DMS153 (cell line): Measurements from ENCODE around the gene PRMT2.

Source experiments
- DNase-seq: peaks from one replicate; lab custom pipeline; 2025; lab: John Stamatoyannopoulos, UW

Gene PRMT2

DNA sequence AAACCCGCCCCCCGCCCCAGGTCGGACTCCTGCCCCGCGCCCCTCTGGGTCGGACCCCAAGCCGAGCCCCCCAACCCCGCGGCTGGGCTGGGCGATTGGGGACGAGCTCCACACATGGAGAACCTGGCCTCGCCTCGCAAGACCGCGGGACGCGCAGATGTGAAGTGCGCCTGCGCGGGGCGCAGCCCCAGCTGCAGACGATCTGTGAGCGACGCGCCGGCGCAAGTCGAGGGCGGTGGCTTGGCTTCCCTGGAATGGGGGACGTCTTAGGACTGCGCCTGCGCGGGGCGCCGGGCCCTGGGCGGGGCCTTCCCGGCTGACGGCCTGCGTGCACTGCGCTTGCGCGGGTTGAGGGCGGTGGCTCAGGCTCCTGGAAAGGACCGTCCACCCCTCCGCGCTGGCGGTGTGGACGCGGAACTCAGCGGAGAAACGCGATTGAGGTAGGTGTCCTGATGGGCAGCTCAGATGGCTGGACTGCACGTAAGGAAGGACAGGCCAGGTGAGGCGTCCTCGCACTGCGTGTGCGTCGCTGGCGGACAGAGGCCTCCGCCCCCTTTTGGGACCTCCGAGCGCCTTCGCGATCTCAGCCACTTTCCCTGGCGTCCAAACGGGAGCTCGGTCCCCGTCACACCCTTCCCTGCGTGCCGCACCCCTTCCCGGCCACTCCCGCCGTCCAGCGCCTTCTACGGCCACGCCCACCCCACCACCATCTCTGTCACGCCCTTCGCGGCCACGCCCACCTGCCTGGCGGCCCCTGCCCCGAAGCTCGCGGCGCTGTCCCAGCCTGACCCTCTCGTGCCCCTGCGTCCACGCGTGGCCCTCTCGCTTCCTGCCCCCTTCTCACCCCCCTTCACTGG, at the start of gene PRMT2:
TSS of gene PRMT2 (plus strand) at position 351 of the 857 bp plus-strand sequence. CDS start 1,278 bp downstream, outside the sequence.
- peak; percentile 96 for DNase-seq

DNA sequence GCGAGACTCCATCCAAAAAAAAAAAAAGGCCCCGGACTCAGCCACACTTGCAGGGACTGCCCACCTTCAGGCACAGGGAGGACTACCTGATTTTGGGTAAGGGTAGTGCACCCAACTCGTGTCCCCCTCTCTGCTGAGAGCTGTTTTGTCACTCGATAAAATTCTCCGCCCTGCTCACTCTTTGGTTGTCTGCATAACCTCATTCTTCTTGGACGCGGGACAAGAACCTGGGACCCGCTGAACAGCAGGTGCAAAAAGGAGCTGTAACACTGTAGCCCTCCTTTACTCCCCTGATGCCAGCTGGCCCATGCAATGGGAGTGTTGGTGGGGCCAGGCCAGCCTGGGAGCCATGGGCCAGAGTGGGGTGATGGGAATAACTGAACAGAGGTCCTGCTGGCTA, 41.2 kb upstream of the PRMT2 start:
- no peak for DNase-seq

DNA sequence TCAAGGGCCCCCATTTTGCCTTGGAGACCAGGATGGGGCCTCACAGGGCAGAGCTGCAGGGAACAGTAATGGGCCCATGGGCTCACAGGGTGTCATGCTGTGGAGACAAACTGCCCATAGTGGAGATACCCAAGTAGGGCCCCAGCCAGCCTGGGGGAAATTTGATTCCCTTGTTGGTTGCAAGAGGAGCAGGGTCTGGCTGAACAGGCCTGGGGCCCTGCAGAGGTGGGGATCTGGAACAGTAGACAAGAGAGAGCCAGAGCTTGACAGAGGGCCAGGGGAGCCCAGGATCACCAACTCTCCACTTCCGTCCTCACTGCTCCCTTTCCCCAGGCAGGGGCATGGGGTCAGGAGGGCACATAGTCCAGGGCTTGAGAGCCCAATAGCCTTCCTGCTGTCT, 39.3 kb upstream of the PRMT2 start:
- no peak for DNase-seq

DNA sequence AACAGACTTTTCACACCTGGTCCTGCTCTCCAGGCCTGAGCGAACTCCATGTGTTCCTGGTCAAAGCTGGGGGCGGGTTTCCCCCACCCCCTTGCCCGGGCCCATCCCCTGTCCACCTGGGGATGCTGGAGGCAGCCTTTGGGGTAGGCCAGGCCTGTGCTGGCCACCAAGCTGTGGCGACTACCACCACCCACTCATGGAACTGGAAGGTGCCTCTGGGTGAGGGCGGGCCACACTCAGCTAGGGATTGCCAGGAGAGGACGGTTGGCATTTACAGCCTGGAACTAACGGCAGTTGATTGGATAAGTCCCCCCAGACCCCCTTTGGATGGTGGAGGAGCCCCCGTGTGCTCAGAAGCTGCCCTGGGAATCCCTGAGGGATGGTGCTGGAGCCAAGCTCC, 38.4 kb upstream of the PRMT2 start:
- DNase-seq = no peak

DNA sequence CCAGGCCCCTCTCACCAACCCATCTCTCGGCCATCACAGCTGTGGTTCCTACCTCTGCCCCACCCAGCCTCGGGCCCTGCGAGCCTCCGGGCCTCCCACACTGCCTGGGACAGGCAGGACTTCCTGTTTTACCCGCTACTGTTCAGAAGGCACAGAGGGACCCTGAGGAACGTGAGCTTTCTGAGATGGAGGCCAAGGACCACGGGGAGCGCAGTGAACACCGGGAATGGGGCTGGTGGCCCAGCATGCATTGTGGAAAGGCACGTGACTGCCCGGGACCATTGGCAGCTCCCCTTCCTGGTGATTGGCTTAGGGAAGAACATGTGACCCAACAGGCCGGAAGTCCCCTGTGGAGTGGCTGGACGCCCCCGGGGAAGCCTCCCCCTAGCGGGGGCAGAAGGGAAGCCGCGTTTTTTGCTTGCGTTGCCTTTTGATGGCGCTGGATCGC, 37.6 kb upstream of the PRMT2 start:
- DNase-seq = no peak

DNA sequence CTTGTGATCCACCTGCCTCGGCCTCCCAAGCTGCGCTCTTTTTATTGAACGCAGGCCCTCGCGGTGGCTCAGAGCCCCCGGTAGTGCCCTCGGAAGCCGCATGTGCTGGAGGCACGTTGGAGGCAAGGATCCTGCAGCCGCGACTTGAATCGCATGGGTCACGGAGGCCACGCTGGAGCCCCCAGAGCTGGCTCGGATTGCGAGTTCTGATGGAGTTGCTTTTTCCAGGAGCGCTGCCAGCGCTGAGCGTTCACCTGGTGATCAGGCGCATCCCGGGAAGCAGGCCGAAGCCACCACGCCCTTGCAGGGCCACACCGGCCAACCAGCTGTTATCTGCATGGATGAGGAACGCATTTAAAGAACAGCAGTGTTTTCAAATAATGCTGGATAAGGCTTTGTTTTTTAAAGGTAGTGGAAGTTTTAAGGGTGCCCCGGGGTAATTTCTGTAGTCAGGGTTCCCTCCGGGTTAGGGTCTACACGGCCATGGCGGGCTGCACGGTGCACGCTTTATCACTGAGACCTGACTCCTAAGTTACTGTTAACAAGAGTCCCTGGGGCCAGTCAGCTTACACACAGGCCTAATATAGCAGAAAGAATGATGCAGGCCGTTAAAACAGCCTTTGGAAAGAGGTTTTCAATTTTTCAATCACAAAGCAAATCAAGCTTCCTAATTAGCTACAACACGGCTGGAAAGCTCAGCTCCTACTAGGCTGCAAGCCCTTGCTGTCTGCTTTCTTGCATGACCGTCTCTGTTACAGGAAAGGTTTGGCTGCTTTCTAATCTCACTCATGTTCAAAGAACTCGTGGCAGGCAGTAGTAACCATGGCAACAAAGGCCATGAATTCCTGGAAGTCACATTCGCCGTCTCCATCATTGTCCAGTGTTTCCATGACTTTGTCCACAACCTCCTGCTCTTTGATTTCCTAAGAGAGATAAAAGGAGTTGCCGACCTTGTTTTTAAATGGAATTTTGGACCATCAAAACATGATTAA, 36.6 kb upstream of the PRMT2 start:
- DNase-seq = no peak

DNA sequence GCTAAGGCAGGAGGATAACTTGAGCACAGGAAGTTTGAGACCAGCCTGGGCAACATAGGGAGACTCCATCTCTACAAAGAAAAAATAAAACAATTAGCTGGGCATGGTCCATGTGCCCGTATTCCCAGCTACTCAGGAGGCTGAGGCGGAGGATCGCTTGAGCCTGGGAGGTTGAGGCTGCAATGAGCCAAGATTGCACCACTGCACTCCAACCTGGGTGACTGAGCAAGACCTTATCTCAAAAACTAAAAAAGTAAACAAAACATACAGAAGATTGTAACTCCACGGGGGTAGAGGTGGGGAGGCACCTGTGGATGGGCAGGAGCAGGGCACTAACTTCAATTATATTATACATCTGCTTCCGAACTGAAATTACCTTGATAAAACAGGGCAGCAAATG, 35.2 kb upstream of the PRMT2 start:
- DNase-seq = no peak

DNA sequence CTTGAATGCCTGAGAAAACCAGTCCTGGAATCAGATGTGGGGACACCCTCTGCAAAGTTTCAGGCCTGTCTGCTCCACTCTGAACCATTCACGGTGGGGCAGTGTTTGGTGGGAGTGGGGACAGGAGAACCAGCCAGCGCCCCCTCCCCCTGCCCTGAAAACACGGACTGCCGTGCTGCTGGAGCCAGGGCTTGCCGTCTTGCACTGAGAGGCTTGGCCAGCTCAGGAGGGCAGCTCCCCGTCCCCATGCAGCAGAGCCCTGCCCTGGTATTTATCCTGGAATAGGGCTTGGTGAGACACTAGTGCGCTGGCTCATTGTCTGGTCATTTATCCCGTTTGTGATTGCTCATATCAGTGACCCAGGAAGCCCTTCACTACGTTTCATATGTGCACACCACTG, 34.5 kb upstream of the PRMT2 start:
- DNase-seq = no peak

DNA sequence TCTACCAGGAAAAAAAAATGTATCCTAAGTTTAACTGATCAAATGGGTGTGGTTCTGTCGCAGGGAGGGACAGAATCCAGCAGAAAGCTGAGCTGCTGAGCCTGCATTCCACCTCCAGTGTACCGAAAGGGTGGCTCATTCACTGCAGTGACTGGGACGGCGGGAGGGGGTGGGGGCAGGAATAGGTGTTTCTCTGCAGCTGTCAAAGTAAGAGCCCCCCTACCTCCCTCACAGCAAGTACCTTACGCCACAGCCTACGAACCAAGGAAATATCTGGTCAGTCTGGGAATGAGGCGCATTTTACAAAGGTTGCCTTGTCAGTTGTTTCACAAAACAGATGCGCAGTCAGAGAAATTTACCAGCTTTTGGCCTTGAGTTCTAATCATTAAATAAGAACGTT, 32.2 kb upstream of the PRMT2 start:
- no peak for DNase-seq

DNA sequence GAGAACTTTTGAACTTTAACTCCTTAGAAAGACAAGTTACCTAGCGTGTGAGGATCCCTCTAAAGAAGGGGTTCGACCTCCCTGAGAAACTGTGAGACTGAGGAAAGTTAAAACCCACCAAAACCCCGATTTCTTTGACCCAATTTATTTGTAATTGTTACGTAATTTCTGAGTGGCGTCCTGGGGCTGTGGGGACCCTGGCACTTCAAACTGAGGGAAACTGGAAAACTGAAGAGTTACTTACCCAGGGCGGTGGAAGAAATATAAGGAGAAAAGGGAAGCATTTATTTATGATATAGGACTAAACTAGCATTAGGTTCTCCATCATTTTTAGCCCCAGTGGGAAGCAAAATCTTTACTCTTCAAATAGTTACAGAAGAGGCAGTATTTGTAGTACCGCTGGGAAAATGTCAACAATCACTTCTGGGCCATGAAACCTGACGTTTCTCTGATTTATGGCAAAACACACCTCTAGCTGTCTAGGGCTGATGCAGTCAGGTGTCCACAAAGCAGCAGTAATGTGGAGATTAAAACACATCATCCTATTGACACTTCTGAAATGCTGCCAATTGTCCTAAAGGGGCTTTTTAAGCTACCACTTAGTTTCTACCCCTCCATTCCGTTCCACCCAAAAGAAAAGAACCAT, 31.0 kb upstream of the PRMT2 start:
- DNase-seq = peak; percentile 16

DNA sequence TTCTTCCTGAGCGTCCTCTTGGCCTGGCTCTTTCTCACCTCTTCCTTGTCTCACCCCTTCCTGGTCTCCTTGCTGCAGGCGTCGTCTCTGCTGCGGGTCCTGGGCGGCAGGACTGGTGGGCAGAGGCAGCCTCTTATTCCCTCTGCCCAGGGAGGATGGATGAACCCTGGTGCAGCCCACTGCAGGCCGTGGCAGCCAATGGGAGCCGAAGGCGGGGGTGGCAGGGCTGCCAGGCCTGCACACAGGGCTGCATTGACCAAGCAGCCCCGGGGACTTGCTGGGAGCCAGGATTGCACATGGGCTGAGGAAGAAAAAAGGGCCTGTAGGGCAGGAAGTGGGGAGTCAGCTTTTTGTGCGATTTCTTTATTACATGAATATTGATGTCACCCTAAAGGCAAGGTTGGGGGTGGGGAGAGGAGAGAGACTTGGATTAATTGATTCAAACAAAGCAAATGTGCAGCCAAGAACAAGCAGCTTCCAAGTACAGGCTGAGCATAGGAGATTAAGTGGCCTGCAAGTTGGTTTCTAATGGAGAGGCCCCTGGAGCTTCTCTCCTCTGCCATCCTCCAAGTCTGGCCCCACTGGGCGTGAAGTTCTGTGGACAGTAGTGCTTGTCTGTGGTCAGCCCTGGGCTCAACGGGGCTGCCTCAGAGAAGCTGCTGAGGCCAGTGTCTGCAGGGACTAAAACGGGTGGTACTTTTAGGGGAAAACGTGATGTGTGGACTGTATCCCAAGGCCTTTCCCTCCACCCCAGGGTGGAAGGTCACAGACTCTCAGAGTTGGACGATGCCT, 30.3 kb upstream of the PRMT2 start, which contains the start of gene S100B:
TSS of gene S100B (minus strand) at position 108 of the 792 bp plus-strand sequence. CDS start 2,667 bp downstream, outside the sequence.
- DNase-seq = peak; percentile 23

DNA sequence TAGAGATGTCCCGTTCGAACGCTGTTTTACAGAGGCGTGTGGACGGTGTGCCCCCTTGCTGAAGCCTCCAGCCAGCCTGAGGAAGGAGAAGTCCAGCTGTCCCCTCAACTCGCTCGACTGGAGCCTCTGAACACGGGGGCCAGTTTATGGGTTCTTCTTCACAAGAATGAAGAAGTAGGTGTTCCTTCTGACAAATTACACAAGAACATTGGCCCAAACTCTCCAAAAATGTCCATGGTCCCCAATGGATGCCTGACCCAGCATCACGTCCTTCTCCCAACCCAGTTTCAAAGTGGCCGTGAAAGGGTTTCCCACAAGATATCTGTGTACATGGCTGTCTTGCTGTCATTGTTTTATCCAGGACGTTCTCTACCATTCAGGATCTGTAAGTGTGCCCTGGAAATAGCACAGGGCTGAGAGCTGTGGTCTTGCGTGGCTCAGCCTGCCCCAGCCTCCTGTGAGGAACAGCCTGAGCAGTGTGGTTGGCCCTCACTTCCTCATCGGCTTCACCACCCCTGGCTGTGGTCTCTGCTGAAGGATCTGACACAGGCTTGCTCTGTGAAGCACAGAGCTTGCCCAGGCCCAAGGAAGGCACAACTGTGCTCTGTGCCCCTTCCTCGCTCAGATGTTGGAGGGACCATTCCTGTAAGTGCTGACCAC, 29.6 kb upstream of the PRMT2 start:
- no peak for DNase-seq

DNA sequence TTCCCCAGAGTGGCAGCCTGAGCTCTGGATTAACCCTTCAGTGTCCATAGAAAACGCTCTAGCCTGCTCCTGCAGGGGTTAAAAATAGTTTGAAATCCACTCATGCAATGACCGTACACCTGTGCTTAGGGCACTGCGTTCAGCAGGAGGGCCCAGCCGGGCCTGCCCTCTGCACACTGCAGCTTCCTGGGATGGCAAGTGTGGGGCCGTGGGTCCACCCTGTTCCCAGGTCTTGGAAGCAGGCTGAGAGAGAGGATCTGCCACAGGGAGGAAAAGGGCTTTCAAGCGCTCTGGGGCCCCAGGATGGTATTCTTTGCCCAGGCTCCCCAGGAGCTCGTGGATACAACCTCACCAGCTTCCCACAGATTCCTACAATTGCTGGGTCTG, 29.1 kb upstream of the PRMT2 start:
- no peak for DNase-seq

DNA sequence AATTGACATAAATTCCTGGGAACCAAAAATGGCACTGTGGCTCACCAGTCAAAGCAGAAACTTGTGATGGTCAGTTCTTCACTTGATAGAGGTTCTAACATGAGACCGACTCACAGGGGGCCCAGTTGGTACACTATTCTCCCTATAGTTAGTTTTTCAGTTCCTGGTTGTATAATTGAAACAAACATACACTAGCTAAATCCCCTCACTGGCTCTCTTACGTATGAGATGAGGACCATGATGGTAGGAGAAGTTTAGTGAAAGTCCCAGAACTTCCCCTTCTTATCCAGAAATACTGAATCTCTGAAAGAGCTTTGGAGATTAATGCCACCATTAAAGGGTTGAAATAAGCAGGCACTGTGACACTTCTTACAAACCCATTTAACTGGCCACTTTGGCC, 27.8 kb upstream of the PRMT2 start:
- DNase-seq = no peak

DNA sequence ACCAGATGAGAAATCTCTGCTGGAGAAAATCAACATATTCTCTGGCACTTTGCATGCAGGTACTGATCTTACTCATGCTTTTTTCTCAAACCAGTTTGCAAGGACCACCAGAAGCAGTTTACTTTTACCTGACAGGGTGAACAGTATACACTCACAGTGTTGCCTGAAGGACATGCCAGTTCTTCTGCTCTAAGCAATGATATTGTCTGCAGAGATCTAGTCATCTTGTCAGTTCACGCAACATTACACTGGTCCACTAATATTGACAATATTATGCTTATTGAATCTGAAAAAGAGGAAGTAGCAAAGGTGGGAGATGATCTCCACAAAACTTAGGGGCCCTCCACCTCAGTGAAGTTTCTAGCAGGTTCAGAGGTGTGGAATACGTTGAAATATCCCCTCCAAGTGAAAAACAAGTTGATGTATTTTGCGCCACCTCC, 26.8 kb upstream of the PRMT2 start:
- DNase-seq = no peak

DNA sequence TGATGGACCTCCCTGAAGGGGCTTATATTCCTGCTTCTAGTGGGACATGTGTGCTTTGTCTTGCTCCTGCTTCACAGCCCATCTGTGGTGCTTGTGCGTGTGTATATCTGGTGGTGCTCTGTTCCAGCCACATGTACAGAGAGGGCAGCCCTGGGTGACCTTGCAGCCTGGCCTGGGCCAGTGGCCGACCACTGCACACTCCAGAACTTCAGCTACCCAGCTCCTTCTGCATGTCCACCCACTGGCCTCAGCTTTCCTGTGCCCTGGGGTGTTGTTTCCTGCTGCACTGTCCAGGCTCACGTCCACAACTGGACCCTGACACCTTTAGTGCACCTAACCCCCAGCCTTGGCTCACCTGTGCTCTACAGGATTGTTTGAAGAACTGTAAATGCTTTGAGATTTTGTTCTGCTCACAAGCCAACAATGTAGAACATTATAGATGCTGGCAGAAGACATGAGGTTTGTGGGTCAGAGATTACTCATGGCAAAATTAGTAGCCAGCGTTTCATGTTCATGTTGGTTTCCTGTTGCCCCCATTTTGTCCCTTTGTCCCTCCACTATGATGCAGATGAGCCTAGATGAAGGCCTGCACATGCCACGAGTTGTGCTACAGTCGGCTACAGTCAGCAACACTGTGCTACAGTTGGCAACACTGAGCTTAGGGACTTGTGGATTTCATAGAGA, 25.3 kb upstream of the PRMT2 start:
- no peak for DNase-seq

DNA sequence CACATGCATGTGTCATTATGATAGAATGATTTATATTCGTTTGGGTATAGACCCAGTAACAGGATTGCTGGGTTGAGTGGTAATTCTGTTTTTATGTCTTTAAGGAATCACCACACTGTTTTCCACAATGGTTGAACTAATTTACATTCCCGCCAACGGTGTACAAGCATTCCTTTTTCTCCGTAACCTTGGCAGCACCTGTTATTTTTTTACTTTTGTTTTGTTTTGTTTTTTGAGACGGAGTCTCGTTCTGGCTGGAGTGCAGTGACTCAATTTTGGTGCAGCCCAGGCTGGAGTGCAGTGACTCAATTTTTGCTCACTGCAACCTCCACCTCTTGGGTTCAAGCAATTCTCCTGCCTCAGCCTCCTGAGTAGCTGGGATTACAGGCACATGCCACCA, 22.1 kb upstream of the PRMT2 start:
- DNase-seq = no peak

DNA sequence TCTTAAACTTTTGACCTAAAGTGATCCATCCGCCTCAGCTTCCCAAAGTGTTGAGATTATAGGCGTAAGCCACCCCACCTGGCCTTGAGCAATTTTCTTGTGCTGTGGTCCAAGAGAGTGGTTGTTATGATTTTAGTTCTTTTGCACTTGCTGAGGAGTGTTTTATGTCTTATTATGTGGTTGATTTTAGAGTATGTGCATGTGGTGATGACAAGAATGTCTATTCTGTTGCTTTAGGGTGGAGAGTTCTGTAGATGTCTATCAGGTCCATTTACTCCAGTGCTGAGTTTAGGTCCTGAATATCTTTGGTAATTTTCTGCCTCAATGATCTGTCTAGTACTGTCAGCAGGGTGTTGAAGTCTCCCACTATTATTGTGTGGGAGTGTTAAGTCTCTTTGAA, 19.4 kb upstream of the PRMT2 start:
- no peak for DNase-seq

DNA sequence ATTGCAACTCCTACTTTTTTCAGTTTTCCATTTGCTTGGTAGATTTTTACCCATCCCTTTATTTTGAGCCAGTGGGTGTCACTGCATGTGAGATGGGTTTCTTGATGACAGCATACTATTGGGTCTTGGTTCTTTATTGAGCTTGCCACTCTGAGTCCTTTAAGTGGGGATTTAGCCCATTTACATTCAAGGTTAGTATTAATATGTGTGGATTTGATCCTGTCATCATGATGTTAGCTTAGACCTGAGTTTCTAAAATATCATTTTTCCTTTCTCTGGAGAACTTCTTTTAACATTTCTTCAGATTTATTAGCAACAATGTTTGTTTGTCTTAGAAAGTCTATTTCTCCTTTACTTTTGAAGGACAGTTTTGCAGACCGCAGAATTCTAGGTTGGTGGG, 18.8 kb upstream of the PRMT2 start:
- DNase-seq = no peak
